ENCODE results near the gene OR4K17. TPM values are rescaled to one million over a fixed set of nuclear protein-coding genes. Genes with fewer than 3 reads are reported as not detected.
"Not testable (repeated sequence)": the region's sequence is repeated elsewhere in the genome, so short reads cannot be mapped to it uniquely, and the experiment has no call there.

Gene OR4K17
- not detected for total RNA-seq

DNA sequence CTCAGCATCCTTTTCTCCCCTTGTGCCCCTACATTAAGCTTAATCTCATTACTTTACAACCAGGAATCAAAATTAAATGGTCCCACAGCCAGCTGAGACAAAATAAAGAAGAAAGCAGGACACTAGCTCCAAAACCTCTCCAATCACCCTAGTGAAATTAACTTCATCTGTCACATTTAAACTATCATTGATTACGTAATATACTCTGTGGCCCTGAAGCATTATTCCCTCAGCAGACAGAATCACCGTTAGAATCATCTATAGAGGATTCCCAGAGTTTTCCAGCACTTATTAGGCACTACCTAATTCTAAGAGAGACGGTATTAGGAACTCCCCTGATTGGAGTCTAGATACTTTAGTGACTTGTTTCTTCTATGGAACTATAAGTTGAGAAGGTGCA, at the start of gene OR4K17:
OR4K17 (plus strand) TSS at position 302 of the 400 bp plus-strand sequence. CDS start 6,761 bp downstream, outside the sequence.
- Mint-ChIP-seq H3K36me3 (ENCODE audit: low read depth) (no peaks in the 10 kb centered on the region), H3K27me3 (no peaks in the 10 kb centered on the region), H3K27ac (no peak within 1 kb of the TSS), H3K4me1 (no peaks in the 10 kb centered on the region), H3K4me3 (no peak within 1 kb of the TSS), H3K9me3 (no peaks in the 10 kb centered on the region)
- ATAC-seq (replicated peaks), result no peak

GRCh38 chr14:20092050-20092449, 18.5 kb upstream of the OR4K17 start:
- Mint-ChIP-seq H3K27ac (no peak overlapping the region), H3K4me3 (no peak overlapping the region), H3K27me3 (no peaks in the 10 kb centered on the region), H3K36me3 (ENCODE audit: low read depth) (no peaks in the 10 kb centered on the region), H3K9me3 (no peaks in the 10 kb centered on the region), H3K4me1 (no peaks in the 10 kb centered on the region)
- no peak for ATAC-seq (replicated peaks)

DNA sequence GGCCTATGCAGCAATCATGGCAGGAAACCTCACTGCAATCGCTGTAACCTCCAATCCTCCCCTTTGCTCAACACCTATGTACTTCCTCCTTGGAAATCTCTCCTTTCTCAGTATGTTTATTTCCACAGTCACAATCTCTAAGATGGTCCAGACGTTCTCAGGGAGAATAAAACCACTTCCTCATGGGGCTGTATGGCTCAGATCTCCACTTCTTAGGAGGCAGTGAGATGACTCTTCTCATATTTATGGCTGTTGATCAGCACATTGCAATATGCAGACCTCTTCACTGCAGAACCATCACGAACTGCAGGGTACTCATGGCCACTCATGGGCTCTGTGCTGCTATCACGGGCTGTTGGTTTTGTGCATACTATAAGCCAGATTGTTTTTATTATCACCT, 17.1 kb upstream of the OR4K17 start:
- H3K4me1 Mint-ChIP-seq, result no peaks in the 10 kb centered on the region
- ATAC-seq (replicated peaks), result no peak
- H3K27ac Mint-ChIP-seq, result no peak overlapping the region
- peaks cover under 1% of the 10 kb centered on the region for H3K27me3 Mint-ChIP-seq
- no peak overlapping the region for H3K4me3 Mint-ChIP-seq
- no peaks in the 10 kb centered on the region for H3K9me3 Mint-ChIP-seq
- no peaks in the 10 kb centered on the region for H3K36me3 Mint-ChIP-seq (ENCODE audit: low read depth)

GRCh38 chr14:20098926-20099770, 11.4 kb upstream of the OR4K17 start:
- peaks cover 19% of the 10 kb centered on the region for H3K27me3 Mint-ChIP-seq
- not testable (repeated sequence) for H3K4me3 Mint-ChIP-seq; H3K36me3 Mint-ChIP-seq (ENCODE audit: low read depth); ATAC-seq (replicated peaks); H3K27ac Mint-ChIP-seq; H3K9me3 Mint-ChIP-seq; H3K4me1 Mint-ChIP-seq

GRCh38 chr14:20112321-20112720, 1.8 kb downstream of the OR4K17 start:
- Mint-ChIP-seq H3K4me3 (no peak overlapping the region), H3K27me3 (no peaks in the 10 kb centered on the region), H3K4me1 (no peaks in the 10 kb centered on the region), H3K9me3 (no peaks in the 10 kb centered on the region), H3K27ac (no peak overlapping the region), H3K36me3 (ENCODE audit: low read depth) (no peaks in the 10 kb centered on the region)
- ATAC-seq (replicated peaks), result no peak

DNA sequence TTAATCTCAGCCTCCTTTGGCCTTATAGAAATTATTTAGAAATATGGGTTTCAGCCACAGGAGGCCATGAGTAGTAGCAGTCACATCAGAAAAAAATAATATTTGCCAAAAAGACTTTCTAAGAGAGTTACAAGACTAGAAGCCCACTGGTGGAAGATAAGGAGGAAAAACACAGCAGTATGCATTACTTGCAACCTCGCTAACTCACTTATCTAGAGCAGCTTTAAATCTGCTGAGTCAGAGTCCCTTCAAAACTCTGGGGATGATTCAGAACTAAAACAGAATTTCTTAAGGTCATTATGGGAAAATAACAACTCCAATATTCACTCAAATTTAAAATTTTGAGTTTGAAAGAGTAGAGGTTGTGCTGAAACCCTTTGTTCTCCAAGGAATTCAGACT, 6.2 kb downstream of the OR4K17 start:
- peaks cover 18% of the 10 kb centered on the region for H3K9me3 Mint-ChIP-seq
- H3K4me3 Mint-ChIP-seq, result no peak overlapping the region
- H3K4me1 Mint-ChIP-seq, result no peaks in the 10 kb centered on the region
- no peak overlapping the region for H3K27ac Mint-ChIP-seq
- ATAC-seq (replicated peaks), result no peak
- no peaks in the 10 kb centered on the region for H3K36me3 Mint-ChIP-seq (ENCODE audit: low read depth)
- peaks cover 17% of the 10 kb centered on the region for H3K27me3 Mint-ChIP-seq

GRCh38 chr14:20118795-20119194, 8.3 kb downstream of the OR4K17 start:
- Mint-ChIP-seq H3K4me3 (no peak overlapping the region), H3K27ac (no peak overlapping the region)

DNA sequence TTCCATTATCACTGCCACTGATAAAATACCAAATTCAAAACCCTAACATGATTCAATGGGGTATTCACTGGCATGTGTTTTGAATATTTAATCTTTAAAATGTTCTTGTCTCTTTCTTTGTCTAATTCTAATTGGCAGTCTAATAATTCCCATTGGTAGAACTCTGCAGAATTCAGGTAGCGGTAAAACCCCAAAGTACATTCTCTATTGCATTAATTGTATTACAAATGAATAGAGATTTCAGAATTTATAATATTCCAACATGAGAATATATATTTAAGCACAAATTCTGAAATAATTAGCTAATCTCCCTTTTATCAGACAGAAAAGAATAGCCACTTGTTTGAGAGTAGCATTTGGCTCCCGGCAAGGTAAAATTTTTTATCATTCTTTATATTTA, 28.0 kb downstream of the OR4K17 start, which contains the start of gene OR4N5:
OR4N5 (plus strand) TSS at position 301 of the 400 bp plus-strand sequence. CDS start 4,916 bp downstream, outside the sequence.
- Mint-ChIP-seq H3K4me1 (no peaks in the 10 kb centered on the region), H3K4me3 (no peak within 1 kb of the TSS), H3K9me3 (peaks cover 4% of the 10 kb centered on the region), H3K27ac (no peak within 1 kb of the TSS), H3K36me3 (ENCODE audit: low read depth) (no peaks in the 10 kb centered on the region), H3K27me3 (peaks cover 29% of the 10 kb centered on the region)
- ATAC-seq (replicated peaks), result no peak

More at GRCh38 chr14:20118795-20119194, 8.3 kb downstream of the OR4K17 start:
- peaks cover 17% of the 10 kb centered on the region for H3K27me3 Mint-ChIP-seq
- no peaks in the 10 kb centered on the region for H3K36me3 Mint-ChIP-seq (ENCODE audit: low read depth)
- H3K4me1 Mint-ChIP-seq, result no peaks in the 10 kb centered on the region
- H3K9me3 Mint-ChIP-seq, result peaks cover 21% of the 10 kb centered on the region
- ATAC-seq (replicated peaks), result no peak

DNA sequence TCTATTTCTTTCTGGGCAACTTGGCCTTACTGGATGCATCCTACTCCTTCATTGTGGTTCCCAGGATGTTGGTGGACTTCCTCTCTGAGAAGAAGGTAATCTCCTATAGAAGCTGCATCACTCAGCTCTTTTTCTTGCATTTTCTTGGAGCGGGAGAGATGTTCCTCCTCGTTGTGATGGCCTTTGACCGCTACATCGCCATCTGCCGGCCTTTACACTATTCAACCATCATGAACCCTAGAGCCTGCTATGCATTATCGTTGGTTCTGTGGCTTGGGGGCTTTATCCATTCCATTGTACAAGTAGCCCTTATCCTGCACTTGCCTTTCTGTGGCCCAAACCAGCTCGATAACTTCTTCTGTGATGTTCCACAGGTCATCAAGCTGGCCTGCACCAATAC, 33.4 kb downstream of the OR4K17 start:
- H3K27ac Mint-ChIP-seq, result no peak overlapping the region
- no peak overlapping the region for H3K4me3 Mint-ChIP-seq
- peaks cover 10% of the 10 kb centered on the region for H3K27me3 Mint-ChIP-seq
- no peak for ATAC-seq (replicated peaks)
- H3K9me3 Mint-ChIP-seq, result no peaks in the 10 kb centered on the region
- no peaks in the 10 kb centered on the region for H3K4me1 Mint-ChIP-seq
- no peaks in the 10 kb centered on the region for H3K36me3 Mint-ChIP-seq (ENCODE audit: low read depth)

DNA sequence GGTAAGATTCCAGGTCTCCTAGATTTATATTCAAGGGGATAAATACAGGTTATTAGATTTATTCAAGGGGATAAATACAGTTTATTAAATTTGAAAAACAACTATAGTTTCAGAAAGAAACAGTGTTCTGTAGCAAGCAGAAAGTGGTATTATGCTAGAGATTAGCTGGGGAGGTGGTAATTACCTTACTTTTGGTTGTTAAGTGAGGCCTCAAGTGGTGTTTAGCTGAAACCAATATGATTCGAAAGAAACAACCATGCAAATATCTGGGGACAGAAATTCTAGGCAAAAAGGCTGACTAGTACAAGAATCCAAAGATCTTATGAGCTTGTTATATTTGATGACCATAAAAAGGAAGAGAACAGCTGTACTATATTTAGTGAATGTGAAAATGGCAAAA, 34.3 kb downstream of the OR4K17 start:
- Mint-ChIP-seq H3K27me3 (peaks cover 17% of the 10 kb centered on the region), H3K4me1 (no peaks in the 10 kb centered on the region), H3K9me3 (no peaks in the 10 kb centered on the region), H3K4me3 (no peak overlapping the region), H3K27ac (no peak overlapping the region), H3K36me3 (ENCODE audit: low read depth) (no peaks in the 10 kb centered on the region)
- no peak for ATAC-seq (replicated peaks)

- Mint-ChIP-seq H3K4me3 (no peak overlapping the region), H3K36me3 (ENCODE audit: low read depth) (no peaks in the 10 kb centered on the region), H3K4me1 (no peaks in the 10 kb centered on the region), H3K27me3 (peaks cover 19% of the 10 kb centered on the region), H3K27ac (no peak overlapping the region), H3K9me3 (peaks cover 19% of the 10 kb centered on the region)
- ATAC-seq (replicated peaks), result no peak
Measured at GRCh38 chr14:20164462-20164861, 53.9 kb downstream of the OR4K17 start.

DNA sequence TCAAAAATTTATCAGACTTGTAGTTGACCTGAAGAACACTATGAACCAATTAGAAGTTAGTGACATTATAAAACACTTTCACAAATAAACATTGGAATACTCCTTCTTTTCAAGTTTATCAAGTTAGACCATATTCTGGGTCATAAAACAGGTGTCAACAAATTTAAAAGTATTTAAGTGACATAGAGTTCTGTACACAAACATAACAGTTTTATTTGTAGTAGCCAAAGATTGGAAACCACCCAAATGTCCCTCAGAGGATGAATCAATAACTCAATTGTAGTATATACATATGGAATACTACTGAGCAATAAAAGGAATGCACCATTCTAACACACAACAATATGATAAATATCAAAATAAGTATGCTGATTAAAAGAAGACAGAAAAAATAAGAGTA, 56.6 kb downstream of the OR4K17 start:
- H3K4me1 Mint-ChIP-seq, result no peaks in the 10 kb centered on the region
- no peak for ATAC-seq (replicated peaks)
- H3K9me3 Mint-ChIP-seq, result peaks cover 19% of the 10 kb centered on the region
- H3K27ac Mint-ChIP-seq, result no peak overlapping the region
- H3K27me3 Mint-ChIP-seq, result peaks cover 22% of the 10 kb centered on the region
- no peak overlapping the region for H3K4me3 Mint-ChIP-seq
- no peaks in the 10 kb centered on the region for H3K36me3 Mint-ChIP-seq (ENCODE audit: low read depth)

DNA sequence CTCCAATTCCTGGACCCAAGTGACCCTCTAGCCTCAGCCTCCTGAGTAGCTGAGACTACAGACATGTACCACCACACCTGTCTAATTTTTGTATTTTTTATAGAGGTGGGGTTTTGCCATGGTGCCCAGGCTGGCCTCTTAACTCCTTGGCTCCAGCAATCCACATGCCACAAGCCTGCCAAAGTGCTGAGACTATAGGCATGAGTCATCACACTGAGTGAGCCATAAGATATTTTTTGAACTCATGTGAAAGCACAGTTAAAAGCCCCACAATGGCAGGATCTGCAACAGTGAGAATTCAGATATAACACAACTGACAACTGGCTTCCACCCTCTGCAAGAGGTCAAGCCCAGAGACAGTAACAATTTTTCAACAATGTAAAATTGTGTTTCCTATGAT, 59.3 kb downstream of the OR4K17 start:
- H3K36me3 Mint-ChIP-seq (ENCODE audit: low read depth); H3K27ac Mint-ChIP-seq; H3K4me1 Mint-ChIP-seq; H3K4me3 Mint-ChIP-seq; H3K9me3 Mint-ChIP-seq; ATAC-seq (replicated peaks): not testable (repeated sequence)
- H3K27me3 Mint-ChIP-seq, result peaks cover 17% of the 10 kb centered on the region

Data from activated T-helper 17 cell treated with anti-CD3 and anti-CD28 coated beads, Interleukin-2, amount 50 U/mL, for 72 hours (primary cell).